ENCODE measurements around the gene KRTAP4-4. TPM values are rescaled to one million over a fixed set of nuclear protein-coding genes. Genes with fewer than 3 reads are reported as not detected.

Gene KRTAP4-4
- total and polyA plus RNA-seq, 3 experiments from 2014 or later: not detected

DNA sequence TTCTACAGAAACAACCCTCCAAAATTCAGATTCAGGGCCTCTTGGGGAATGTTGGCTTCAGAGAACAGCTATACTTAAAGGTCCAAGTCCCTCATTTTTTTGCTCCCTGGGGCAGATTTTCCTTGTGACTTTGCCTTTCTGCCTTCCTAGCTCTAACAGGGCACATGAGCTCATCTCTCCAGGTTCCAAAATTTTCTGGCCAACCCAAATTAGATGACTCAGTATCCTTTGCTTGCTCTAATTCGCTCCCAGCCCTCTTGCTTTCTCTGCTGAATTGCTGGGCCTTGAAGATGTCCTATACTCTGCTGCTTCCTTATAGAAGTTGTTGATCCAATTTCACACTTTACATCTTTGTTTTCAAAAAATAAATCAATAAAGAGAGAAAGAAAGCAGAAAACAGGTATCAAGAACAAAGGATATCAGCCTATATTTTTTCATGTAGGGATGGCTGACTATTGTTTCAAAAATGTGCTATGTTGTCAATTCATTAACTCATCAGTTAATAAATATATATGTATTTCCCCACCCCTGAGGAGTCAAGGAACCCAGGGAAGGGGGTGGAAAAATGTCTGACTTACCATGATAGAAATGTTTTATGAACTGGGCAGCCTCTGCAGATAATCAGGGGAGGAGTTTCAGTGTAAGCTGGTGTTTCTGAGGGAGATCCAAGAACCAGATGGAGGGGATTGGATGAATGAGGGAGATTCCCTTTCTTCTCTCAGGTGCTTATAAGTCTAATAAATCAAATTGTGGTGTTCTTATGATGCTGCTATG, 18.5 kb upstream of the KRTAP4-4 start:
- peaks cover 7 to 17% of the 10 kb centered on the region in 2 donors for H3K27me3 Mint-ChIP-seq
- no peak for DNase-seq
- H3K27me3 ChIP-seq (ENCODE audit: insufficient read depth, low read length, poor library complexity, severe bottlenecking): no peaks in the 10 kb centered on the region
- no peaks in the 10 kb centered on the region for H3K4me1 Mint-ChIP-seq
- no peaks in the 10 kb centered on the region for H3K9me3 ChIP-seq (ENCODE audit: low read length)
- H3K36me3 Mint-ChIP-seq: no peaks in the 10 kb centered on the region
- POLR2A ChIA-PET: no interaction called here
- no peaks in the 10 kb centered on the region for H3K4me1 ChIP-seq (ENCODE audit: insufficient read depth, low read length)
- no peak overlapping the region for H3K4me3 ChIP-seq (ENCODE audit: low read length)
- H3K36me3 ChIP-seq (ENCODE audit: insufficient read depth, low read length): no peaks in the 10 kb centered on the region
- CTCF ChIA-PET: no interaction called here
- no peak overlapping the region for H3K4me3 Mint-ChIP-seq
- H3K27ac Mint-ChIP-seq: peak overlapping the region in 1 of 8 donors; percentile 66
- H3K27ac ChIP-seq (ENCODE audit: low read depth, low read length): no peak overlapping the region
- H3K9me3 Mint-ChIP-seq: no peaks in the 10 kb centered on the region

DNA sequence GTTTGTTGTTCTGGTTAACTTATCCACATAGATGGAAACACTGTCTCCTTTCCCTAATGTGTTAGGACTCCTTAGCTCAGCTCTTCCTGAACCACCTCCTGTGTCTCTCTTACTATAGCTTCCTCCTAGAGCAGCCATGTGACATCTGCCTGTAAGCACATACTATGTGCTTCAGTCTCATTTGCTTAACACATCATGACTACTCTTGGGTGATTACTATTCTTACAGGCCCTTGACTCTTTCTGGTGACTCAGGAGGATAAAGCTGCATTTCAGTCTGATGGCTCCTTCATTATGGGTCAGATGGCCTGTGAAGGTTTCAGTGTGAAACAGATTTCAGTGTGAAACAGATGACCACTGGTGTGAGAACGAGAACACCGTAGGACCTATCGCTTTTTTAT, 17.8 kb upstream of the KRTAP4-4 start:
- no peak overlapping the region for H3K4me3 ChIP-seq (ENCODE audit: low read length)
- peak overlapping the region; percentile 9 for H3K27ac ChIP-seq (ENCODE audit: low read depth, low read length)
- H3K27me3 ChIP-seq (ENCODE audit: insufficient read depth, low read length, poor library complexity, severe bottlenecking): no peaks in the 10 kb centered on the region
- POLR2A ChIA-PET: no interaction called here
- Mint-ChIP-seq H3K36me3 (no peaks in the 10 kb centered on the region), H3K27ac (no peak overlapping the region), H3K27me3 (peaks cover 6 to 16% of the 10 kb centered on the region in 2 donors), H3K4me1 (peaks cover 0 to 1% (median 0%) of the 10 kb centered on the region in 3 donors), H3K4me3 (no peak overlapping the region), H3K9me3 (no peaks in the 10 kb centered on the region)
- CTCF ChIA-PET: no interaction called here
- H3K9me3 ChIP-seq (ENCODE audit: low read length): no peaks in the 10 kb centered on the region
- no peak for DNase-seq
- no peaks in the 10 kb centered on the region for H3K36me3 ChIP-seq (ENCODE audit: insufficient read depth, low read length)
- no peaks in the 10 kb centered on the region for H3K4me1 ChIP-seq (ENCODE audit: insufficient read depth, low read length)

DNA sequence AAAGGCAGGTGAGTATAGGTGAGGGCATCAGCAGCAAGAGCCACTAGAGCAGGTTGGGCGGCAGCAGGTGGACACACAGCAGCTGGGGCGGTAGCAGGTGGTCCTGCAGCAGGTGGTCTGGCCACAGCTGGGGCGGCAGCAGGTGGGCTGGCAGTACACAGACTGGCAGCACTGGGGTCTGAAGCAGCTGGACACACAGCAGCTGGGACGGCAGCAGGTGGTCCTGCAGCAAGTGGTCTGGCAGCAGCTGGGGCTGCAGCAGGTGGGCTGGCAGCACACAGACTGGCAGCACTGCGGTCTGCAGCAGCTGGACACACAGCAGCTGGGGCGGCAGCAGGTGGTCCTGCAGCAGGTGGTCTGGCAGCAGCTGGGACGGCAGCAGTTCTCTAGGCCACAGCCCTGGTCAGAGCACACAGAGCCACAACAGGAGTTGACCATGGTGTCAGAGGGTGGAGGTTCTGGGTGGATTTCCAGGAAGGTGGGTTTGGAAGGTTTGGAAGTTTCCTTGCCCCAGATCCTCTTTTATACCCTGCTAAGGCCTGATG, 17.3 kb upstream of the KRTAP4-4 start, which contains the start of gene KRTAP4-2:
Gene KRTAP4-2 (minus strand): TSS at position 495 of the 545 bp plus-strand sequence. CDS start 57 bp downstream, at position 438.
- Histone ChIP-seq H3K4me1 (ENCODE audit: insufficient read depth, low read length) (no peaks in the 10 kb centered on the region), H3K27me3 (ENCODE audit: insufficient read depth, low read length, poor library complexity, severe bottlenecking) (no peaks in the 10 kb centered on the region), H3K36me3 (ENCODE audit: insufficient read depth, low read length) (no peaks in the 10 kb centered on the region), H3K9me3 (ENCODE audit: low read length) (no peaks in the 10 kb centered on the region), H3K4me3 (ENCODE audit: low read length) (no peak within 1 kb of the TSS), H3K27ac (ENCODE audit: low read depth, low read length) (peak within 1 kb of the TSS; percentile 9)
- H3K4me3 Mint-ChIP-seq: no peak within 1 kb of the TSS
- no peaks in the 10 kb centered on the region for H3K9me3 Mint-ChIP-seq
- no peak for DNase-seq
- H3K27ac Mint-ChIP-seq: peak within 1 kb of the TSS in 2 of 8 donors; percentile 52 to 66
- ChIA-PET CTCF (no interaction called here), POLR2A (no interaction called here)
- peaks cover 6 to 16% of the 10 kb centered on the region in 2 donors for H3K27me3 Mint-ChIP-seq
- no peaks in the 10 kb centered on the region for H3K36me3 Mint-ChIP-seq
- peaks cover 0 to 2% (median 0%) of the 10 kb centered on the region in 3 donors for H3K4me1 Mint-ChIP-seq

DNA sequence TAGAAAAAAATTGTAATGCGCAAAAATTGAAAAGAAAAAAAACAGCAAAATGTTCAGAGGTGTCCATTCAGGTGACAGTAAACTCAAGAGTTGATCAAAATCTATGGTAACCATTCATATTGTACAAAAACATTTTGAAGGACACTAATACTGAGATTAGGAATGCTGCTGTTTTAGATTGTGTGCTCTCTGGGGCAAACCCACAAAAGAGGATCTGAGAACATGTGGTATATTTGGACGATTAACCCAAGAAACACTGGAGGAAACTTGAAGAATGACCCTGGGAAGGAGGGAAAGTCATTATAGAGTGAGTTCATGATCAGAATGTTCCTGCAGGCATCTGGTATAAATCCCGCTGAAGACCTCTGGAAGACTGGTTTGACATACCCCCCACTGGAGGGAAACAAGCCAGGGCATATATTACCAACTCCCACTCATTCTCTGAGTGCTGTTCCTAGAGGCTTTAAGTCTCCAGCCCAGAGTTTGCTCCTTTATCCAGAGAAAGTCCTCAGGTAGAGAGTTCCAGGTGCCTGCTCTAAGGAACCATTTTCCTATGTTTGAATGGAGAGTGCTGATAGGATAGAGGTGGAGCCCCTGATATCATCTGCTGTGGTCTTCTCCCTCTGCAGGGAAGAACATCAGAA, 16.3 kb upstream of the KRTAP4-4 start:
- no peaks in the 10 kb centered on the region for H3K36me3 Mint-ChIP-seq
- Histone ChIP-seq H3K4me1 (ENCODE audit: insufficient read depth, low read length) (no peaks in the 10 kb centered on the region), H3K27ac (ENCODE audit: low read depth, low read length) (no peak overlapping the region), H3K9me3 (ENCODE audit: low read length) (no peaks in the 10 kb centered on the region), H3K36me3 (ENCODE audit: insufficient read depth, low read length) (no peaks in the 10 kb centered on the region), H3K4me3 (ENCODE audit: low read length) (no peak overlapping the region), H3K27me3 (ENCODE audit: insufficient read depth, low read length, poor library complexity, severe bottlenecking) (no peaks in the 10 kb centered on the region)
- H3K27ac Mint-ChIP-seq: no peak overlapping the region
- no peak for DNase-seq
- POLR2A ChIA-PET: no interaction called here
- no peaks in the 10 kb centered on the region for H3K9me3 Mint-ChIP-seq
- CTCF ChIA-PET: no interaction called here
- H3K4me1 Mint-ChIP-seq: peaks cover 0 to 4% (median 0%) of the 10 kb centered on the region in 3 donors
- H3K27me3 Mint-ChIP-seq: peaks cover 8 to 17% of the 10 kb centered on the region in 2 donors
- H3K4me3 Mint-ChIP-seq: no peak overlapping the region

DNA sequence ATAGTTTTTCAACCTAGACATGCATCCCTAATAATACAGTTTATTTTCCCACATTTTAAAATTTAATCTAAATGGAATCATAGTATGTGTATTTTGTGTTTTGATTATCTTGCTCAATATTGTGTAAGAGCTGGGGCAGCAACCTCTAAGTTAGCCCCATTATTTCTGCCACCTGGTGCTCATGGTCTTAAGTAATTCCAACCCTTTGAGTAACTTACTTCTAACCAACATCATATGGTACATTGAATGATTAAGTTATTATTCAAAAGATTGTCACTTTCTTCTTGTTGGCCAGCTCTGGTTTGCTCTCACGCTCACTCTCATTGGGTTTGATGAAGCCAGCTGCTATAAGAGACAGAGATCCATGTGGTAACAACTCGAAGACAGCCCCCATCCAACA, 11.3 kb upstream of the KRTAP4-4 start:
- H3K9me3 ChIP-seq (ENCODE audit: low read length): no peaks in the 10 kb centered on the region
- no peaks in the 10 kb centered on the region for H3K4me1 ChIP-seq (ENCODE audit: insufficient read depth, low read length)
- no peaks in the 10 kb centered on the region for H3K27me3 ChIP-seq (ENCODE audit: insufficient read depth, low read length, poor library complexity, severe bottlenecking)
- Mint-ChIP-seq H3K27ac (no peak overlapping the region), H3K27me3 (peaks cover 9 to 13% of the 10 kb centered on the region in 2 donors), H3K4me1 (peaks cover 0 to 8% (median 0%) of the 10 kb centered on the region in 3 donors), H3K36me3 (no peaks in the 10 kb centered on the region), H3K9me3 (no peaks in the 10 kb centered on the region), H3K4me3 (no peak overlapping the region)
- CTCF ChIA-PET: no interaction called here
- no peak for DNase-seq
- POLR2A ChIA-PET: no interaction called here
- no peak overlapping the region for H3K4me3 ChIP-seq (ENCODE audit: low read length)
- H3K27ac ChIP-seq (ENCODE audit: low read depth, low read length): no peak overlapping the region
- H3K36me3 ChIP-seq (ENCODE audit: insufficient read depth, low read length): no peaks in the 10 kb centered on the region

DNA sequence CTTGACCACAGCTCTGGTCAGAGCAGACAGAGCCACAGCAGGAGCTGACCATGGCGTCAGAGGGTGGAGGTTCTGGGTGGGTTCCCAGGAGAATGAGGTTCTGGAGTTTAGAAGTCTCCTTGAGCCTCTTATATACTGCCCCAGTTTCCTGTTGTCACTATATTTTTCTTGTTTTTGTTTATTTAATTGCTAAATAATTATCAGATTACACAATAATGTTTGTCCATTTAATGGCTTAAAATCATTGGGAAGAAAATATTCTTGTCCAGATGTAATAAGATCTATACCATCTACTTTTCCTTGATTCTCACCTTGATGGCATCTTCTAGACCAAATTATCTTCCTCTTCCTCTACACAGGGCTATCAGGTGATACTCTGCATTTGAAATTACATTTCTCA, 7.6 kb upstream of the KRTAP4-4 start, which contains the start of gene KRTAP4-3:
Gene KRTAP4-3 (minus strand): TSS at position 101 of the 400 bp plus-strand sequence. CDS start 49 bp downstream, at position 52.
- Histone ChIP-seq H3K27me3 (ENCODE audit: insufficient read depth, low read length, poor library complexity, severe bottlenecking) (no peaks in the 10 kb centered on the region), H3K27ac (ENCODE audit: low read depth, low read length) (no peak within 1 kb of the TSS), H3K36me3 (ENCODE audit: insufficient read depth, low read length) (no peaks in the 10 kb centered on the region), H3K4me1 (ENCODE audit: insufficient read depth, low read length) (no peaks in the 10 kb centered on the region), H3K9me3 (ENCODE audit: low read length) (no peaks in the 10 kb centered on the region), H3K4me3 (ENCODE audit: low read length) (no peak within 1 kb of the TSS)
- no peaks in the 10 kb centered on the region for H3K36me3 Mint-ChIP-seq
- ChIA-PET POLR2A (no interaction called here), CTCF (no interaction called here)
- peaks cover 0 to 7% (median 0%) of the 10 kb centered on the region in 3 donors for H3K4me1 Mint-ChIP-seq
- DNase-seq: no peak
- peaks cover 3 to 17% of the 10 kb centered on the region in 2 donors for H3K27me3 Mint-ChIP-seq
- no peak within 1 kb of the TSS for H3K4me3 Mint-ChIP-seq
- peak within 1 kb of the TSS in 1 of 8 donors; percentile 17 for H3K27ac Mint-ChIP-seq
- H3K9me3 Mint-ChIP-seq: no peaks in the 10 kb centered on the region

DNA sequence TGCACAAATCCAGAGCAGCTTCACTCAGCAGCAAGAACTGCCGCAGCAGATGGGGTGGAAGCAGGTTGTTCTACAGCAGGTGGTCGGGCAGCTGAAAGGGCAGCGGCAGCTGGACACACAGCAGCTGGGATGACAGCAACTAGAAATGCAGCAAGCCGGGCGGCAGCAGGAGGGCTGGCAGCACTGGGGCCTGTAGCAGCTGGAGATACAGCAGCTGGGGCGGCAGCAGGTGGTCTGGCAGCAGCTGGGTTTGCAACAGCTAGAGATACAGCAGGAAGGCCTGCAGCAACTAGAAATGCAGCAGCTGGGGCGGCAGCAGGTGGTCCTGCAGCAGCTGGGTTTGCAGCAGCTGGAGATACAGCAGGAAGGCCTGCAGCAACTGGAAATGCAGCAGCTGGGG, 7.0 kb upstream of the KRTAP4-4 start:
- Histone ChIP-seq H3K4me3 (ENCODE audit: low read length) (no peak overlapping the region), H3K9me3 (ENCODE audit: low read length) (no peaks in the 10 kb centered on the region), H3K27ac (ENCODE audit: low read depth, low read length) (no peak overlapping the region), H3K36me3 (ENCODE audit: insufficient read depth, low read length) (no peaks in the 10 kb centered on the region), H3K27me3 (ENCODE audit: insufficient read depth, low read length, poor library complexity, severe bottlenecking) (no peaks in the 10 kb centered on the region), H3K4me1 (ENCODE audit: insufficient read depth, low read length) (no peaks in the 10 kb centered on the region)
- Mint-ChIP-seq H3K4me3 (no peak overlapping the region), H3K36me3 (no peaks in the 10 kb centered on the region), H3K27ac (no peak overlapping the region), H3K4me1 (peaks cover 0 to 7% (median 0%) of the 10 kb centered on the region in 3 donors), H3K27me3 (peaks cover 3 to 19% of the 10 kb centered on the region in 2 donors), H3K9me3 (no peaks in the 10 kb centered on the region)
- POLR2A ChIA-PET: no interaction called here
- no peak for DNase-seq
- CTCF ChIA-PET: no interaction called here

DNA sequence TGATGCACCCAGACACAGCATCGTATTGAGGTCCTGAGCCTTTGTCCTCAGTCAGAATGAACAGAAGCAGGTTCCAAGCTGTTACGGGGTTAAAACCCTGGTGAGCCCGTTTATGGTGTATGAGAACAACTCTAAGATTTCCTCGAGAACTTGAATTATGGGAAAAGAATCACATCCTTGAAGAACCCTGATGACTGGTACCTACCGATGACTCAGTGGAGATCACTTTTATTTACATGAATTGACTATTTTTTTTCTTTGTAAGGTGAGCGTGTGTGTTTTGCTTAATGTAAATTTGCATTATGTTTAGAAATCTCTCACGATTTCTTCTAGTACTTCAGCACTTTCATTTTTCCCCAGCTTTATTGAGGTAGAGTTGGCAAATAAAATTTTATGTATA, 3.3 kb upstream of the KRTAP4-4 start:
- Histone ChIP-seq H3K9me3 (ENCODE audit: low read length) (no peaks in the 10 kb centered on the region), H3K4me3 (ENCODE audit: low read length) (no peak overlapping the region), H3K27ac (ENCODE audit: low read depth, low read length) (no peak overlapping the region), H3K36me3 (ENCODE audit: insufficient read depth, low read length) (no peaks in the 10 kb centered on the region), H3K27me3 (ENCODE audit: insufficient read depth, low read length, poor library complexity, severe bottlenecking) (peaks cover 4% of the 10 kb centered on the region), H3K4me1 (ENCODE audit: insufficient read depth, low read length) (no peaks in the 10 kb centered on the region)
- H3K9me3 Mint-ChIP-seq: no peaks in the 10 kb centered on the region
- H3K4me3 Mint-ChIP-seq: no peak overlapping the region
- peaks cover 6 to 29% of the 10 kb centered on the region in 2 donors for H3K27me3 Mint-ChIP-seq
- no peak for DNase-seq
- POLR2A ChIA-PET: no interaction called here
- H3K36me3 Mint-ChIP-seq: no peaks in the 10 kb centered on the region
- CTCF ChIA-PET: no interaction called here
- peaks cover 0 to 5% (median 0%) of the 10 kb centered on the region in 3 donors for H3K4me1 Mint-ChIP-seq
- H3K27ac Mint-ChIP-seq: no peak overlapping the region
